NCI-H1417 treated with DMSO at 0.1 percent for 48 hours (cell line): ENCODE results near the gene SHROOM3.
"Not testable (repeated sequence)": the region's sequence is repeated elsewhere in the genome, so short reads cannot be mapped to it uniquely, and the experiment has no call there.

Source experiments
- DNase-seq: peaks from one replicate; lab custom pipeline; 2025; lab: John Stamatoyannopoulos, UW

SHROOM3 gene

DNA sequence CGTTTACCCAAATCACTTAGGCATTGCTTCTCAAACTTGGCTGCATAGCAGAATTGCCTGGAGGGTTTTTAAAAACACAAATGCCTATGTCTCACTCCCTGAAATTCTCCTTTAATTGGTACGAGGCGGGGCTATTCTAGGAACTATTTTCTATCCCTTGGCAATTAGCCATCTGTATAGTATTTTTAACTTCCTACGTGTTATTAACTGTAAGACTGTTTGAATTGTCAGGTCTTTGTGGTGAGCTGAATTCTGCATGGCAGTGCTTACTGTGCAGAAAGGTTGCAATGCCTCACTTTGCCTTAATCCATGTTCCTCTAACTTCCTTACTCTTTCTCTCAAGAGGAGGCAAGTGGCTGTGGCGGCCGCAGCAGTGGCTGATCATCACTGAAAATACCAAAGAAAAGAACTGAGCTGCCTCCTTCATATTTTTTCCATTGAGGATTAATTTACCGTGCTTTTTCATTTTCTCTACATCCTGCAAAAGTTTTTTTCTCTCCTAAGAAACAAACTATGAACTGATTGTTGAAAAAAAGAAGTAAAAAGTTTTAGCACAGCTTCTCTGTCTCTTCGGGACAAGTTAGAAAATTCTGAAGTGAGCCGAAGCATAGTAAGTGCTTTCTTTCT lies at the start of gene SHROOM3:
SHROOM3 (plus strand) TSS at position 329 of the 627 bp plus-strand sequence. CDS start 824 bp downstream, outside the sequence.
- no peak for DNase-seq

DNA sequence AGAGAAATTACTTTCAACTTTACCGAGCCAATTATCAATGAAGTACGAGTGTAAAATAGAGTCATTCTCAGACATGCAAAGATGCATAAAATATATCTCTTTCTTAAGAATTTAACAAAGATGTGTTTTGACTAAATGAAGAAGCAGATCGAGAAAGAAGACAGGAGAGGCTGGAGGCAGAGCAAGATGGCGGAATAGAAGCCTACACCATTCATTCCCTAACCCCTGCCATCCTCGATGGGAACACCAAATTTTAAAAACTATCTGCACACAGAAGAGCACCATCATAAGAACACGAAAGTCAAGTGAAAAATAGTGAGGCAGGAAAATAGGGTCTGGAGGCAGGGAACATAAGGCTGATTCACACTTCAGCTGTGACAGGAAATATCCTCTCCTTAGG lies 49.1 kb upstream of the SHROOM3 start:
- no peak for DNase-seq

DNA sequence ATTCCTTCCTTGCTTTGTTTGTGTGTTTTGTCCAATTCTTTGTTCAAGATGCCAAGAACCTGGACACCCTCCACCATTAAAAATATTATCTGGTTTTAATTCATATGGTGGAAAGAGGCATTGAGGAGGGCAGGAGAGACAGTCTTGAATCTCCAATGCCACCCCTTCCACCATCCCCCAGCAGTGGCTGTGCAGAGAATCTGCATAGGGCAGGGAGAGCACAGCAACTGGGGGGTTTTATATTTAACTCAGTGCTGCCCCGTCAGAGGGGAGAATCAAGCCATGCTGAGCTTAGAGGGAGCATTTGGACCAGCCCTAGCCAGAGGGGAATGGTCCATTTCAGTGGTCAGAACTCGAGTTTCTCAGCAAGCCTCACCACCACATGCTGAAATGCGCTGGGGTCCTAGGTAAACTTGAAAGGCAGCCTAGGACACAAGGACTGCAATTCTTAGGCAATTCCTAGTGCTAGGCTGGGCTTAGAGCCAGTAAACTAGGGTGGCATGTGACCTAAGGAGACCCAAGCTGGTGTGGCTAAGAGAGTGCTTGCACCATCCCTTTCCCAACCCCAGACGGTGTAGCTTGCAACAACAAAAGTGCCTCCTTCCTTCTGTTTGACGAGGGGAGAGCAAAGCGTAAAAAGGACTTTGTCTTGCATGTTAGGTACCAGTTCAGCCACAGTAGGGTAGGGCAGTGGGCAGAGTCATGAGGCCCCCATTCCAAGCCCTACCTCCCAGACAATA lies 48.3 kb upstream of the SHROOM3 start:
- no peak for DNase-seq

DNA sequence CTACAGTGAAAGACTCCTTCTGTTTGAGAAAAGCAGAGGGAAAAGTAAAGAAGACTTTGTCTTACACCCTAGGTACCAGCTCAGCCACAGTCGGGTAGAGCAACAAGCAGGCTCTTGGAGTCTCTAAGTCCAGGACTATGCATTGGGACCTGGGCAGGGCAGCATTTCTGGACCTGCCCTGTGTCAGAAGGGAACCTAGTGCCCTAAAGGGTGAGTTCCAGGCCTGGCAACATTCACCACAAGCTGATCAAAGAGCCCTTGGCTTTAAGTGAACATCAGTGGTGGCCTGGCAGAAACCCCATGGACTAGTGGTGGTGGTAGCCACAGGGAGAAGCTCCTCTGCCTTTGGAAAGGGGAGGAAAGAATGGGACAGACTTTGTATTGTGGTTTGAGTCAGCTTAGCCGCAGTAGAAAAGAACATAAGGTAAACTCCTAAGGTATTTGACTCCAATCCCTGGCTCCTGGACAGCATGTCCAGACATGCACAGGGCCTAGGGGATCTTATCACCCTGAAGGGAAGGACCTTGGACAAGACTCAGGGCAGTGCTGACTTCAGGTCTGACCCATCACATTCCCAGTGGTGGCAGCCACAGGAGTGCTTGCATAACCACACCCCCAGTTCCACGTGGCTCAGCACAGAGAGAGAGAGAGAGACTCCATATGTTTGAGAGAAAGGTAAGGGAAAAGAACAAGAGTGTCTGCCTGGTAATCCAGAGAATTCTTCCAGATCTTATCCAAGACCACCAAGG lies 46.7 kb upstream of the SHROOM3 start:
- no peak for DNase-seq

DNA sequence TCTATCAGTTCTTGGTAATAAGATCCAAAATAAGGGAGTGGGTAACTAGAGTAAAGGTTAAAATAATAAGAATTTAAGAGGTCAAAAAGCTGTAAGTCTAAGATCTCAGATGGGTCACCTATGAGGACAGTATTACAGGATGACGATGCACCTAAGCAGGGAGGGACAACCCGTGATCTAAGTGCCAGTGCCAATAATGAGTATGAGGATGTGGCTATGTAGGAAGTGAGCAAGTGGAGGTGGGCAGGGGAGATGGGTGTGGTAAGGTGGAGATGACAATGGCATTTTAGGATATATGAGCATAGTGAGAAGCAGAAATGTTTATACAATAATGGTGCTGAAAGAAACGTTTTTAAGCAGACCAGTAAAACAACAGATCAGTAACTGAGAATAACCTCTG lies 33.4 kb upstream of the SHROOM3 start:
- DNase-seq, result no peak

DNA sequence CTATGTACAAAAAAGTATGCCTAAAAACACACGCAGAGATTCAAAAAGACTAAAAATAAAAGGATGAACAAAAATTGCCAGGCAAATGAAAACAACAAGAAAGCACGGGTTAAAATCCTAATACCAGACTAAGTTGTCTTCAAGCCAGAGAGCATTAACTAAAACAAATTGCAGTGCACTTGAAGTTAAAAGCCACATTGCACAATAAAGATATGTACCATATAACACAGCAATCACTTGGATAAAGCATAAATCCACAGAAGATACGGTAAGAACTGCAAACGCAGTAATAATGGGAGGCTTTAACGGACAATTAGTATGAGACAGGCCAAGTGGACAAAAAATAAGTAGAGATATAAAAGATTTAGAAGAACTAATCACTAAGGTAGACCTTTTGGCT lies 28.9 kb upstream of the SHROOM3 start:
- no peak for DNase-seq

DNA sequence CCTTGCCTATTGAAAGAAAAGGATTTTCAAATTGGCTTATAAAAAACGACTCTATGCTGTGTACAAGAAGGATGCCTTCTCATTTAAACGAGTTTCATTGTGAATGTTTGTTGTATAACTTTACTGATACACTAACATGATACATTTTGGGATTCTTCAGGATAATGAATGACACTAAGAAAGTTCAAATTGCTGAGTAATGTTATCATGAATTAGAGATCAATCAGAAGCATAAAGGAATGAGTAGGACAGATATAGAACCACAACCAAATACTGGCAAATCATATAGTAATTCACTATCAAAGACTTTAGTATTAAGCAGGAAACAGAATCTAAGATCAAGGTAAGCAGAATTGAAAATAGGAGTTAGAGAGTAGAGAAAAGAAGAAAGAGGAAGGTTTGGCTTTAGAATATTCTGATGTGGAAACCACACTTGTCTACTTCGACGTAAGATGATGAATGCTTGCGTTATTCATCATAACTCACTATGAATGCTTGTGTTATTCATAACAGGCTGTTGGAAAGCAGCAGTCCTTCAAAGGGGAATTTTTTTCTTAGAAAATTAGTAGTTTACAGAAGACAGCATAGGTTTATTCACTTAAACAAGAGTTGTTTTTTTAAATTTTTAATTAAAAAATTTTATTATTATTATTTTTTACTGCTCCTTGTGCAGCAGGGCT lies 27.4 kb upstream of the SHROOM3 start:
- DNase-seq, result no peak

DNA sequence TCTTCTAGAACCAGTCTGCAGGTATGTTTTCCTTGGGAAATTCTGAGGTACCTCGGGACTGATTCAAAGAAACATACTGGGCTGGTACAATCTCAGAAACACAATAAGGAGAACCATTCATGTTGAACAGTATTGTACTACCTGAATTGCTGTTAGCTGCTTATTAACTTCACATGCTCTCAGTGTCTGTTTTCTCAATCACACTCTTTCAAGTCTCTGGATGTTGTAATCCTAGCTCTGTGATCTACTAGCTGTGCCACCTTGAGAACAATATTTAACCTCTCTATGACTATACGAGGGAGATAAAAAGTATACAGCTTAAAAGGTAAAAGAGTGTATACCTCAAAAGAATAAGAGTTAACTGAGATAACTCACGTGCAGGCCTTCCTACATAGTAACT lies 24.4 kb upstream of the SHROOM3 start:
- no peak for DNase-seq

DNA sequence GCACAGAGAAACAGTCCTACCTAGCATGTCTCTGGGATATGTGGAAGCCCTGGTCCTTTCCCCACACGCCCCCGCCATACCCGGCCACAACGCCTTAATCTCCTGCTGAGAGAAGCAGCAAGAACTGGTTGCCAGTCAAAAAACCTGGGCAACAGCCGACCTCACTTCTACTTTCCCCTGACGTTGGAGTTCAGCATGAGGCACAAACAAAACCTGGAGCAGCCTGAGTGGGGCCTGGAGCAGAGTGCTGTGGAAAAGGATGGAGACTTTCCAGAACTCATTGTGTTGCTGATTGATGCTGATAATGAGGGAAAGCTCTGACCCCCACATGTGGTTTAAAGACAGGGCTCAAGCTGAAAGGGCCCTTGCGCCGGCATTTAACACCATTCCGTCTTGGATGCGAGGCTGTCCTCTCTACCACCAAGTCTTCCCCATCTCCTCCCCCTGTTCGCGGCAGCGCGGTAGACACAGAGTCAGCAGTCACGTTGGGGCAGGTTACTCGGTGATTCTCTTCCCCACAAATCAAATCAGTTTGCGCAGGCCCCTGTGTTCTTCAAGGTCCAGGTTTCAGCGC lies 14.8 kb upstream of the SHROOM3 start:
- DNase-seq, result peak; percentile 32

DNA sequence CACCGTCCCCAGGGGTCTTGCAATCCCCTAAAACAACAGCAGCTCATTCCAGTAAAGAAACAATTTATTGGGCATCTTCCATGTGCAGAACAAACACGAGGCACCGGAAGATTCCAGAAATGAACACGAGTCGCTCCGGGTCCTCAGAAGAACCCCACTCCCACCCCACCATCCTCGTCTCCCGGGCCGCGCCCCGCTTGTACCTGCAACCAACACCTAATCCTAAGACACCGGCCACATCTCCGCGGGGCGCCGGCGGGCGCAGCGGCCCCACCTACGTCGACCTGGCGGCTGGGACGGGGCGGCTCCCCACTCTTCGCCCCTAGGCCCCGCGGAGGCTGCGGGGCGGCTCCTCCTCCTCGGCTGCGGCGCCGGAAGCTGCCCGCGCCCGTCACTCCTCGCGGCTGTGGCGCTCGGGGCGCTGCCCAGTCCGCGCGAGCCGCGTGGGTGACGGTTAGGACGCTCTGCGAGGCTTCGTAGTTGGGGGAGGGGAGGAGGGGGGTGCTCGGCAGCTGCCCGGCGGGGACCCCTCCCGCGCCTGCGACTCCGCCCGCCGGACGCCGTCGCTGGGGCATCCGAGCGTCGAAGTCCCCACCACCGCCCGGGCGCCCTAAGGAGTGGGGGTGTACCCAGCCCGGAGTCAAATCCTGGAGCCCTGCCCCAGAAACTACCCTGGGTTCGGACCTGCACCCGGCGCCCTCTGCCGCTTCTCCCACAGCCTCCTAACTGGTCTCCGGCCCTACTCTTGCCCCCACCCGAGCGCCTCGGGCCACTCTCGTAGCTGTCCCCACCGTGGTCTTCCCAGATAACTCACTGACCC lies 14.1 kb upstream of the SHROOM3 start, which contains the start of gene CCDC158:
CCDC158 (minus strand) TSS at position 380 of the 820 bp plus-strand sequence. CDS start 17,934 bp downstream, outside the sequence.
- no peak for DNase-seq

DNA sequence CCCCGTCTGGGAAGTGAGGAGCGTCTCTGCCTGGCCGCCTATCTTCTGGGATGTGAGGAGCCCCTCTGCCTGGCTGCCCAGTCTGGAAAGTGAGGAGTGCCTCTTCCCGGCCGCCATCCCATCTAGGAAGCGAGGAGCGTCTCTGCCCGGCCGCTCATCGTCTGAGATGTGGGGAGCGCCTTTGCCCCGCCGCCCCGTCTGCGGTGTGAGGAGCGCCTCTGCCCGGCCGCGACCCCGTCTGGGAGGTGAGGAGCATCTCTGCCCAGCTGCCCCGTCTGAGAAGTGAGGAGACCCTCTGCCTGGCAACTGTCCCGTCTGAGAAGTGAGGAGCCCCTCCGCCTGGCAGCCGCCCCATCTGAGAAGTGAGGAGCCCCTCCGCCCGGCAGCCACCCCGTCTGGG lies 11.9 kb upstream of the SHROOM3 start:
- not testable (repeated sequence) for DNase-seq

DNA sequence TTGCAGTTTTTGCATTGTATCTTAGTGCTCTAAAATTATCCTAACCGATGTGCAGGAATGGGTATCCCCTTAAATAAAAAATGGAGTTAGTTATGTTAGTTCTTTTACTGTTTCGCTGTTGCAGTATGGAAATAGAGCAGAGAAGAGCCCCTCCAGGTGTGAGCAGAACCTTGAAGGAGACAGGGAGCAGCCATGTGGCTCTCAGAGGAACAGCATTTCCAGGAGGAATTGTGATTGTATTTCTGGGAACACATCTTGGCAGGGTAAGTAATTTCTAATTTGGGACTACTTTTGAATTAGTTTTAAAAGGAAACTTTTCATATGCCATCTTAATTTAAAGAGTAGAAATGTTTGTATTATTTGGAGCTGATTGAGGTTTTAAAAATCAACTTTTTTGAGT lies 8.8 kb upstream of the SHROOM3 start:
- no peak for DNase-seq

DNA sequence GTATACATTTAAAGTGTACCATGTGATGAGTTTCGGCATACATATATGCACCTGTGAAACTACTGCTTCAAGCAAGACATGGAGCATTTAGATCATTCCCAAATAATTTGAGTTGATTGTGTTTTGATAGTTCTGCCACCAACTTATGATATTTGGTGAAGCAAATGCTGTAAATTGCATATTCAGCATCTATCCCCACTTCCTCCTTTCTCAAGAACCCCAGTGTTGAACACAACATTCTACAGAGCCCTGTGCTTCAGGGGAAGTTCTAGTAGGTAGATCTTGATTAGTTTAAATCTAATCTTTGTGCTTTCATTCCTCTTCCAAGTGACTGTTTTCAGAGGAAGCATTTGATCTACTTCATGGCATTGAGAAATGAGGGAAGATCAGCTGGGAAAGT lies 5.4 kb upstream of the SHROOM3 start:
- no peak for DNase-seq

DNA sequence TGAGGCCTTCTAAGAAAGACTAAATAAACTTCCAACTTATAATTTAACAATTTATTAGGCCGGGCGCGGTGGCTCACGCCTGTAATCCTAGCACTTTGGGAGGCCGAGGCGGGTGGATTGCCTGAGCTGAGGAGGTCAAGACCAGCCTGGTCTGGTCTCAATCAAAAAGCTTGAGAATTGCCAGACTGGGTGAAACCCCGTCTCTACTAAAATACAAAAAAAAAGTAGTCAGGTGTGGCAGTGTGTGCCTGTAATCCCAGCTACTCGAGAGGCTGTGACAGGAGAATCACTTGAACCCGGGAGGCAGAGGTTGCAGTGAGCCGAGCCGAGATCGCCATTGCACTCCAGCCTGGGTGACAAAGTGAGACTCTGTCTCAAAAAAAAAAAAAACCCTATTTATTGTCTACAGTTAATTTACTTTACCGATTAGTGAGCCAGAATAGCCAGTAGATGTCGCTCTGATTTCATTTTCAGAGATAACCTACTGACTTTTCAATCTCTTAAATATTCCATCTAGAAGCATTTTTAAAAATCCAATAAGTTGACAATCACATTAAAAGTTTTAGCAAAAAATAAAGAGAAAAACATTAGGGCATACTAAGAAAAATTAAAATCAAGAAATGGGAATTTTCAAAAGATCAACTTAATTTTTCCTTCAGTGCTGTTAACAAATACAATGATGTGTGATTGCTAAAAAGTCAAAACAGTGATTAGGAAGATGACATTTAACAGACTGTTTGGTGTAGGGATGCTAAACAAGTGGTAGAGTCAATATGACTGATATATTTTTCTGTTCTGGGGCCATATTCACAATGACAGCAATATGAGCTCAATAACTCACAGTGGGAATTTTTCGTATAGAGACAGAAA lies 4.3 kb upstream of the SHROOM3 start:
- peak; percentile 43 for DNase-seq

DNA sequence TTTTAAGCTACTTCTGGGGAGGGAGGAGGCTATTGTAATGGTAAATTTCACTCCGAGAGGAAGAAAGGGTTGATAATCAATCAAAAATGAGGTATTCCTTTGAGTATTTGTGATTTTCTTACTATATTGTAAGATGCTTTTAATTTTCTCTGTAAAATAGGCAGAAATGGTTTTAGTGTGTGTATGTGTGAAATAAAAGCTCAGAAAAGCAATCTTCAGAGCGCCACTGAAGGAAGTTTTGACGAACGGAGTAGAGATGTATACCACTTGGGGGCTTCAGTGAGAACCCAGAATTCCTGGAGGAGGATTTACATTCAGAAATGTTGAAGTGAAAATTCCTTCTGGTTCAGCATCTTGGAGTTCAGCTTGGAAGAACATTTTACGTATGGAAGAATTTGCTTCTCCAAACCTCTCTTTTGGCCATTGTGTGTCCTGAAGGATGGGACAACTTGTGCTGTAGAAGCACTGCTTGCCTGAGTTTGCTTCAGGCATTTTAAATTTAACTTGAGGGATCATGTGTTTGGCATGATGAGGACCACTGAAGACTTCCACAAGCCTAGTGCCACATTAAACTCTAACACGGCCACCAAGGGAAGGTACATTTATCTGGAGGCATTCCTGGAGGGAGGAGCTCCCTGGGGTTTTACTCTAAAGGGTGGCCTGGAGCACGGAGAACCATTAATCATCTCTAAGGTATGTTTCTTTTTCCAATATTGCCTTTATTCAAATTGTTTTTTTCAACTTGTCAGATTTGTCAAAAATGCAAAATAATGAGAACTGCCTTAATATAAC lies 695 bp downstream of the SHROOM3 start:
- no peak for DNase-seq

DNA sequence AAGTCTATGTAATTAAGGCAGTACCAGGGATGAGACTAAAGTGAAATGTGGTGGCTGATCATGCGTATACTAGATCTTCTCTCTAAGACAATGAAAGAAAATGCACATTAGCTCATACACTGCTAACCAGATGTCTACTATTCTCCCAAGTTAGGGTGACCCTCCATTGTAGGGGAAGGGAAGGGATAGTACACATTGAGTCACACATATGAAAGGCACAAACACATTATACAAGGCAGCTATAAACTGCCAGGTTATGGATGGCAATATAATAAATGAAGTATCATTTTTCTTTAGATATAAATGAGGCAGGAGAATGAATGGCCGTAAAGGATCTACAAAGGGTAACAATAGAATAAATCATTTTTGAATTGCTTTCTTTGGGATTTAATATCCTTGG lies 4.5 kb downstream of the SHROOM3 start:
- DNase-seq, result no peak

DNA sequence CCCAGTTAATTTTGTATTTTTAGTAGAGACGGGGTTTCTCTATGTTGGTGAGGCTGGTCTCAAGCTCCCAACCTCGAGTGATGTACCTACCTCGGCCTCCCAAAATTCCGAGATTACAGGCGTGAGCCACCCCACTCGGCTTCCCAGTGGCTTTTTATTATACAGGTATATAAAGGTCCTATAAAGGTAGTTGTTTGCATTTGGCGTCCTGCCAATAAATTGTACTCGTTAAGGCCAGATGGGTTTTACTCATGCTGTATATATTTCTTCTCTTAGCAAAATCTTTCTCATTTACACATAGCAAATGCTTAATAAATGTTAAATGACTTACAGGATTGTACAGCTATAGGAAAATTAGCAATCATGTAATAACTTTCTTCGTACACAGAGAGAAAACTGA lies 6.9 kb downstream of the SHROOM3 start:
- no peak for DNase-seq

DNA sequence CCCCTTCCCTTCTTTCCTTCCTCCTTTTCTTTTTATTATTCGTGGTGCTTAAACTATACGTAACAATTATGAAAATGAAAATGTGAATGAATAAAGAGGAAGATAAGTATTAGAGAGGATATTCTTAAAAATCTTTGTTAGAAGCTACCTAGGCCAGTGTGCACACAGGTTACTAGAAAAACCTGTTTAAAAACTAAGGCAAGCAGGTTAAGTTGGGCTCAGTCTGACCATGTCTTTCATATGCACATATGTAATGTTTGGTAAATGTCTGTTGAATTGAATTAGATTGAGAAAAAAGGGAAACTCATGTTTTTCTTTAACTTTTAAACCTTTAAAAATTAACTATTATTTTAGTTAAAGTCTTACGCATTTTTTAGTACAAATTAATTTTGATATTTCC lies 7.8 kb downstream of the SHROOM3 start:
- no peak for DNase-seq

DNA sequence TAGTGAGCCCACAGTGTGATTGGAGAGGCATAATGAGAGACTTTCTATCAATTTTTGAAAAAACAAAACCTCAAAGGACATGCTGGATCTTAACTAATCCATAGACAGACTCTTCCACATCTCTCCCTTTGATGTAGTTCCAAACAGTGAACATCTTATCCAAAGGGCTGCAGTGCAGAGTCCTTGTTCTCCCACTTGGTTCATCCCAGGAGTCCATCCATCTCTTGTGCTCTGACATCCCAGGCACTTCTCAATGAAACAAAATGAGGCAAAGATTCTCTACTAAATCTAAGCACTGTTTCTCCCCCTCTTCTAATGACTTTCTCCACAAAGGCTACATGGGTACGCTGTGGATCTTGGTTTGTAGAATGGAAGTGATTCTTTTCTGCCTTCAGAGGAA lies 8.3 kb downstream of the SHROOM3 start:
- no peak for DNase-seq
